NB4 (cell line): ENCODE data around the gene DYNC1LI1.

Source experiments
- DNase-seq: peaks from one replicate; pipeline ENCODE4 v3.0.0; 2010; ENCODE audit warnings: low read depth
- H3K4me3 ChIP-seq: one replicate; pipeline ENCODE4 v1.5.1; 2011; ENCODE audit warnings: mild to moderate bottlenecking, low read depth, low read length, moderate library complexity
- MYC ChIP-seq: IDR thresholded peaks from 2 replicates; pipeline ENCODE4 v1.6.1; 2011; ENCODE audit warnings: low read depth, low read length
- POLR2A ChIP-seq: IDR thresholded peaks from 2 replicates; pipeline ENCODE4 v1.6.1; 2011; ENCODE audit warnings: mild to moderate bottlenecking; ENCODE audit not compliant: insufficient read length; ENCODE audit errors: extremely low read depth
- TF ChIP-seq, protein P1 (sequence below): IDR thresholded peaks from 2 replicates; pipeline ENCODE4 v1.6.1; 2011; ENCODE audit warnings: low read depth, low read length
- TF ChIP-seq, protein P2 (sequence below): IDR thresholded peaks from one replicate; pipeline ENCODE4 v1.5.1; 2012; ENCODE audit warnings: low read depth, low read length

Gene DYNC1LI1

GRCh38 chr3:32607522-32607921 lies 36.9 kb upstream of the DYNC1LI1 start:
- no peak overlapping the region for H3K4me3 ChIP-seq
- TF ChIP-seq, protein P1, sequence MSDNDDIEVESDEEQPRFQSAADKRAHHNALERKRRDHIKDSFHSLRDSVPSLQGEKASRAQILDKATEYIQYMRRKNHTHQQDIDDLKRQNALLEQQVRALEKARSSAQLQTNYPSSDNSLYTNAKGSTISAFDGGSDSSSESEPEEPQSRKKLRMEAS, result no peak
- TF ChIP-seq, protein P2, sequence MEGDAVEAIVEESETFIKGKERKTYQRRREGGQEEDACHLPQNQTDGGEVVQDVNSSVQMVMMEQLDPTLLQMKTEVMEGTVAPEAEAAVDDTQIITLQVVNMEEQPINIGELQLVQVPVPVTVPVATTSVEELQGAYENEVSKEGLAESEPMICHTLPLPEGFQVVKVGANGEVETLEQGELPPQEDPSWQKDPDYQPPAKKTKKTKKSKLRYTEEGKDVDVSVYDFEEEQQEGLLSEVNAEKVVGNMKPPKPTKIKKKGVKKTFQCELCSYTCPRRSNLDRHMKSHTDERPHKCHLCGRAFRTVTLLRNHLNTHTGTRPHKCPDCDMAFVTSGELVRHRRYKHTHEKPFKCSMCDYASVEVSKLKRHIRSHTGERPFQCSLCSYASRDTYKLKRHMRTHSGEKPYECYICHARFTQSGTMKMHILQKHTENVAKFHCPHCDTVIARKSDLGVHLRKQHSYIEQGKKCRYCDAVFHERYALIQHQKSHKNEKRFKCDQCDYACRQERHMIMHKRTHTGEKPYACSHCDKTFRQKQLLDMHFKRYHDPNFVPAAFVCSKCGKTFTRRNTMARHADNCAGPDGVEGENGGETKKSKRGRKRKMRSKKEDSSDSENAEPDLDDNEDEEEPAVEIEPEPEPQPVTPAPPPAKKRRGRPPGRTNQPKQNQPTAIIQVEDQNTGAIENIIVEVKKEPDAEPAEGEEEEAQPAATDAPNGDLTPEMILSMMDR, result no peak
- TF ChIP-seq POLR2A, result no peak
- no peak for TF ChIP-seq MYC
- DNase-seq, result no peak

- no peak for TF ChIP-seq MYC
- TF ChIP-seq, protein P2, result no peak
- no peak for TF ChIP-seq POLR2A
- TF ChIP-seq, protein P1, result no peak
- DNase-seq, result no peak
- no peak overlapping the region for H3K4me3 ChIP-seq
Observed at GRCh38 chr3:32606960-32607359, 36.3 kb upstream of the DYNC1LI1 start.

- TF ChIP-seq MYC (no peak), POLR2A (no peak)
- TF ChIP-seq, protein P2, result no peak
- TF ChIP-seq, protein P1, result no peak
- H3K4me3 ChIP-seq, result no peak overlapping the region
- no peak for DNase-seq
Observed at GRCh38 chr3:32606277-32606676, 35.6 kb upstream of the DYNC1LI1 start.

DNA sequence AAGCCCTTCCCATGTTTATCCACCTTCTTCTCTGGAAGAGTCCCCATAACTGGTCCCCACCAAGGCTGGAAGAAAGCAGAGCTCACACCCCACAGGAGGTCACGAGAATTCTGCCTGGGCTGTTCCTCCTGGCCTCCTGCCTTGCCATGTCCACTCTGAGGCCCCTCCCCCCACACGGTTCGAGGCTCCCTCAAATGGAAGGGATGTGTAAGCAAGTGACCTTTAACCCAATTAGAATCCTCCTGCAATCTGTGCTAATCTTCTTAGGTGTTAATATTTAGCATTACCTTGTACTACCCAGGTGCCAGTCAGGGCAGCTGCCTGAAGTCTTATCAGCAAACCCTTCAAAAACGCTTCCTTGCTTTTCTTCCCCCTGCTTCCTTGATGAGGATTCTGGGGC lies 32.4 kb upstream of the DYNC1LI1 start:
- TF ChIP-seq MYC, result no peak
- TF ChIP-seq, protein P1, result no peak
- TF ChIP-seq POLR2A, result no peak
- TF ChIP-seq, protein P2, result no peak
- no peak for DNase-seq
- H3K4me3 ChIP-seq, result no peak overlapping the region

DNA sequence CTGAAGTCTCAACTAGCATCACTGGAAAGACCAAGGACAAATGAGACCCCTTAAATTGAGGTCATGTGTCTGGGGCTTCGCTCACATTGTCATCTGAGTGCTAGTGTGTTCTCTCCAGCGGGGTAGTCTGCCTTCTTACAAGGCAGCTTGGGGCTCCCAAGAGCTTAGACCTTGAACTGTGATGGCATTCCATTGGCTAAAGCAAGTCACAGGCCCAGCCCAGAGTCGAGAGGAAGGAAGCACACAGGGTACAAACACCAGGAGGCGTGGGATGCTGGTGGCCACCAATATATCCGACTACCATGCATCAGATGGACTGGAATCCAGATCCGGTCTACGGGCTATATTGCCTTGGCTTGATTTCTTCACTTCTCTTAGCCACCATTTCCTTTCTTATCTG lies 31.5 kb upstream of the DYNC1LI1 start:
- H3K4me3 ChIP-seq, result no peak overlapping the region
- TF ChIP-seq, protein P1, result no peak
- no peak for TF ChIP-seq POLR2A
- no peak for DNase-seq

DNA sequence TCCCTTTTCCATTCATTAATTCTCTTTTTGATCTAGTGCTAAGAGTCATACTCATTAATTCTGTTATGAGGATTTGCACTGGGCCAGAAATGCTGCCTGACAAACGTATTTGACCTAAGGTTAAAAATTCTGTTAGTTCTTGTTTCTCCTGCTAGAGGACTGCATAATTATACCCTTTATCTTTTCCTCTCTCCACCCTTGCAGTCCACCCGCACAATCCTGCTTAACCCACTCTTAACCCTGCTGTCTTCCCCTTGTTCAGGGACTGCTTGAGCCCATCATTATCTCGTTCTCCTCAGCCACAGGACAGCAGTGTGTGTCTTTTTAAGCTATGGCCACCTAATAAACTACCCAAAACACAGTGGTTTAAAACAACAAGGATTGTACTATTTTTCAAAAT lies 31.1 kb upstream of the DYNC1LI1 start:
- no peak overlapping the region for H3K4me3 ChIP-seq
- TF ChIP-seq, protein P1, result no peak
- TF ChIP-seq MYC (no peak), POLR2A (no peak)
- TF ChIP-seq, protein P2, result no peak
- no peak for DNase-seq
